B cell (primary cell): ENCODE measurements around the gene RIPOR3.

Experiments used
- EZH2 ChIP-seq: IDR thresholded peaks from 2 replicates; pipeline ENCODE4 v1.6.1; 2012; ENCODE audit warnings: borderline replicate concordance, low read depth, mild to moderate bottlenecking, moderate library complexity, low read length; ENCODE audit not compliant: insufficient read depth, poor library complexity, severe bottlenecking
- TF ChIP-seq, protein P1 (sequence below): fragments of 200-600 bp; IDR thresholded peaks from one replicate; pipeline ENCODE4 v1.8.0; 2022; ENCODE audit warnings: antibody characterized with exemption, mild to moderate bottlenecking

DNA sequence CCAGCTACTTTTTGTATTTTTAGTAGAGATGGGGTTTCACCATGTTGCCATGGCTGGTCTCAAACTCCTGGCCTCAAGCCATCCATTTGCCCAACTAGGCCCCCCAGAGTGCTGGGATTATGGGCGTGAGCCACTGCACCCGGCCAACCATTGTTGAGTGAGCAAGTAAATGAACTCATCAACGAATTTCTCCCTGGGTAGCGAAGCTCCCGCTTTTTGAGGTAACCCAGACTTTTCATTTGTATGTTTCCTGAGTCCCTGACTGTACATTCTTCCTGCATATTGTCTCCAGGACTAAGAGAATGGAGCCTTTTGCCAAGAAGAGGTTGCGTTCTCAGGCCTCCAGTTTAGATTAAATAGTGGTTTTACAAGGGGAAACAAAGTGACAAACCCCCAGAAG, 36.4 kb downstream of the RIPOR3 start:
- TF ChIP-seq, protein P1, sequence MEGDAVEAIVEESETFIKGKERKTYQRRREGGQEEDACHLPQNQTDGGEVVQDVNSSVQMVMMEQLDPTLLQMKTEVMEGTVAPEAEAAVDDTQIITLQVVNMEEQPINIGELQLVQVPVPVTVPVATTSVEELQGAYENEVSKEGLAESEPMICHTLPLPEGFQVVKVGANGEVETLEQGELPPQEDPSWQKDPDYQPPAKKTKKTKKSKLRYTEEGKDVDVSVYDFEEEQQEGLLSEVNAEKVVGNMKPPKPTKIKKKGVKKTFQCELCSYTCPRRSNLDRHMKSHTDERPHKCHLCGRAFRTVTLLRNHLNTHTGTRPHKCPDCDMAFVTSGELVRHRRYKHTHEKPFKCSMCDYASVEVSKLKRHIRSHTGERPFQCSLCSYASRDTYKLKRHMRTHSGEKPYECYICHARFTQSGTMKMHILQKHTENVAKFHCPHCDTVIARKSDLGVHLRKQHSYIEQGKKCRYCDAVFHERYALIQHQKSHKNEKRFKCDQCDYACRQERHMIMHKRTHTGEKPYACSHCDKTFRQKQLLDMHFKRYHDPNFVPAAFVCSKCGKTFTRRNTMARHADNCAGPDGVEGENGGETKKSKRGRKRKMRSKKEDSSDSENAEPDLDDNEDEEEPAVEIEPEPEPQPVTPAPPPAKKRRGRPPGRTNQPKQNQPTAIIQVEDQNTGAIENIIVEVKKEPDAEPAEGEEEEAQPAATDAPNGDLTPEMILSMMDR: no peak
- no peak for TF ChIP-seq EZH2
